ENCODE results near the gene ENTREP3. TPM values are rescaled to one million over a fixed set of nuclear protein-coding genes. Genes with fewer than 3 reads are reported as not detected.

Gene ENTREP3
- total RNA-seq, 1 donor from 2014 or later, result 51.9 TPM

DNA sequence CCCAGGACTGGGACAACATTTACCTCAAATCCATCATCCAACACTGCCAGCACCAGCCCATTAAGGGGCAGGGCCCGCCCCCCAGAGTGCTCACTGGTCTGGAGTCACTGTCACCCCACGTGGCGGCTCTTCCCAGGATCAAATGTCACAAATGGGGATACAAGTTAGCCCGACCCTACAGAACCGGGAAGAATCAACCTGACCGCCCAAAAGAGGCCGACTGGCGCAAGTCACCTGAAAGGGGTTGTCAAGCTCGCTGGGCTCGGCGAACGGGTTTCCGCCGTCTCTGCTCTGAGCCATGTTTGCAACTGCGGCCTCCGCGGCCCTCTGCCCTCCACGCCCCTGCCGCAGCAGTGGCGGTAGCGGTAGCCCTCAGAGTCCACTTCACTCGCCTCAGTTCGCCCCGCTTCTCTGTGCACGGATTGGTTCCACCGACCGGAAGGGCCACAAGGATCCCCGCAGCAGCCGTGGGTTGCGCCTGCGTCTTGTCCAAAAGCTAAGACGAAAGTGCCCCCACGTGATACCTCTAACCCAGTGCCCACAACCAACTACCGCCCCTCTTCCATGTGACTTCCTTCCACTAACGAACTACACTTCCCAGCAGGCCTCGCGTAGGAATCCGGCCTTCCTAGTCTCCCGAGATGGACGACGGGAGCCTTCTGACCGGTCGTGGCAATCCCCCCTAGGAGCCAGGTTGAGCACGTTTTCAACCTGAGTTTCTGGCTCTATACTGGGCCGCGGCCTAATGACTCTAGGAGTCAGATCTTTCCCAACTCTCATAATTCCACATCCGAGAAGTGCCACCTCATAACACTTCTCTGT is 6.8 kb upstream of the ENTREP3 start, which contains the start of gene SCAMP3:
Gene SCAMP3, minus strand, starts transcription at position 509 of the 822 bp plus-strand sequence. Its CDS starts 209 bp downstream, at position 300.
- Mint-ChIP-seq H3K4me1 (peaks cover 19% of the 10 kb centered on the region), H3K4me3 (peak within 1 kb of the TSS; percentile 98), H3K27ac (peak within 1 kb of the TSS; percentile 98), H3K27me3 (ENCODE audit: low read depth) (no peaks in the 10 kb centered on the region), H3K9me3 (no peaks in the 10 kb centered on the region), H3K36me3 (peaks cover 33% of the 10 kb centered on the region)
- no peak for TF ChIP-seq CTCF (IDR thresholded peaks at IDR 0.05; ENCODE audit: unreplicated experiment)
- DNase-seq (ENCODE audit: low spot score in 2 of 2, unreplicated experiment in 2 of 2), result peak; percentile 79 to 86

DNA sequence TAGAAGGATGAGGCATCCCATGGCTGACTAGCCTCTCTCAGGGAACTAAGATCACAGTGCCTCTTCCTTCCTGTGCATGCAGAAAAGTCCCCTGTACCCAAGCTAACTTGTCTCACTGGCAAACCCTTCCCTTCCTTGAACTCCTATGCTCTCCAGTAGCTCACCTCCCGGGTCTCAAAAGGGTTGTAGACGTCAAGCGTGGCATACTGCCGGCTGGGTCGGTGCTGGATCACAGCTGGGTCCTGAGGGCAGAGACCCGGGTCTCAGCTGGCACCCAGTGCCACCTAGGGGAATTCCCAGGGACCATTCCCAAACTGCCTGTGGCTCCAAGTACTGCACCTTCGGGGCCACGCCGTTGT is 6.2 kb upstream of the ENTREP3 start:
- no peak for TF ChIP-seq CTCF (IDR thresholded peaks at IDR 0.05; ENCODE audit: unreplicated experiment)
- H3K4me1 Mint-ChIP-seq, result peaks cover 19% of the 10 kb centered on the region
- H3K27ac Mint-ChIP-seq, result peak overlapping the region; percentile 98
- H3K9me3 Mint-ChIP-seq, result no peaks in the 10 kb centered on the region
- no peaks in the 10 kb centered on the region for H3K27me3 Mint-ChIP-seq (ENCODE audit: low read depth)
- peak overlapping the region; percentile 98 for H3K4me3 Mint-ChIP-seq
- no peak for DNase-seq (ENCODE audit: low spot score in 2 of 2, unreplicated experiment in 2 of 2)
- peaks cover 35% of the 10 kb centered on the region for H3K36me3 Mint-ChIP-seq

- peaks cover 29% of the 10 kb centered on the region for H3K36me3 Mint-ChIP-seq
- H3K27me3 Mint-ChIP-seq (ENCODE audit: low read depth), result no peaks in the 10 kb centered on the region
- peak overlapping the region; percentile 98 for H3K4me3 Mint-ChIP-seq
- no peak for TF ChIP-seq CTCF (IDR thresholded peaks at IDR 0.05; ENCODE audit: unreplicated experiment)
- no peak for DNase-seq (ENCODE audit: low spot score in 2 of 2, unreplicated experiment in 2 of 2)
- H3K9me3 Mint-ChIP-seq, result no peaks in the 10 kb centered on the region
- H3K27ac Mint-ChIP-seq, result no peak overlapping the region
- peaks cover 23% of the 10 kb centered on the region for H3K4me1 Mint-ChIP-seq
Measured at GRCh38 chr1:155260276-155260675, 5.0 kb upstream of the ENTREP3 start.

GRCh38 chr1:155256058-155256852 is 972 bp upstream of the ENTREP3 start:
- Mint-ChIP-seq H3K36me3 (peaks cover 20% of the 10 kb centered on the region), H3K27me3 (ENCODE audit: low read depth) (no peaks in the 10 kb centered on the region), H3K4me1 (peaks cover 31% of the 10 kb centered on the region), H3K9me3 (no peaks in the 10 kb centered on the region), H3K4me3 (peak overlapping the region; percentile 75), H3K27ac (peak overlapping the region; percentile 93)
- TF ChIP-seq CTCF (IDR thresholded peaks at IDR 0.05; ENCODE audit: unreplicated experiment), result no peak
- DNase-seq (ENCODE audit: low spot score in 2 of 2, unreplicated experiment in 2 of 2), result no peak

GRCh38 chr1:155254714-155255242 is 505 bp downstream of the ENTREP3 start:
- Mint-ChIP-seq H3K36me3 (peaks cover 14% of the 10 kb centered on the region), H3K27me3 (ENCODE audit: low read depth) (no peaks in the 10 kb centered on the region), H3K9me3 (no peaks in the 10 kb centered on the region), H3K27ac (peak overlapping the region; percentile 76), H3K4me1 (peaks cover 30% of the 10 kb centered on the region), H3K4me3 (peak overlapping the region; percentile 75)
- TF ChIP-seq CTCF (IDR thresholded peaks at IDR 0.05; ENCODE audit: unreplicated experiment), result no peak
- no peak for DNase-seq (ENCODE audit: low spot score in 2 of 2, unreplicated experiment in 2 of 2)

Data from mesothelial cell of epicardium (in vitro differentiated cells).